Activated CD4-positive, alpha-beta T cell treated with anti-CD3 and anti-CD28 coated beads for 36 hours (primary cell): ENCODE results near the gene TWNK. TPM values are rescaled to one million over a fixed set of nuclear protein-coding genes. Genes with fewer than 3 reads are reported as not detected.
"Not testable (repeated sequence)": the region's sequence is repeated elsewhere in the genome, so short reads cannot be mapped to it uniquely, and the experiment has no call there.

Experiments used
- ATAC-seq: fragments of 200-7000 bp; cut with Tn5 transposase; one replicate; pipeline ENCODE4 v1.10.0; 2021; ENCODE audit warnings: mild to moderate bottlenecking, moderate library complexity
- CTCF ChIA-PET: fragments of 350-600 bp; sonication (Branson Sonifier 250); formaldehyde crosslinking; loops from one replicate; lab custom pipeline; 2021; ENCODE audit warnings: antibody characterized with exemption; lab: Charles Lee
- POLR2A ChIA-PET: fragments of 350-600 bp; sonication (Branson Sonifier 250); formaldehyde crosslinking; loops from one replicate; lab custom pipeline; 2021; ENCODE audit warnings: antibody characterized with exemption, inconsistent platforms; lab: Charles Lee
- DNase-seq: peaks from one replicate; pipeline ENCODE4 v3.0.0-alpha.2; 2020
- H3K27ac Mint-ChIP-seq: one replicate; pipeline ENCODE4 v1.8.0; 2021; ENCODE audit warnings: mixed read lengths
- H3K27me3 Mint-ChIP-seq: one replicate; pipeline ENCODE4 v1.8.0; 2021; ENCODE audit warnings: mixed read lengths
- H3K36me3 Mint-ChIP-seq: one replicate; pipeline ENCODE4 v1.8.0; 2021; ENCODE audit warnings: low read depth, mixed read lengths
- H3K4me1 Mint-ChIP-seq: one replicate; pipeline ENCODE4 v1.8.0; 2021; ENCODE audit warnings: mixed read lengths
- H3K4me3 Mint-ChIP-seq: one replicate; pipeline ENCODE4 v1.8.0; 2021; ENCODE audit warnings: mild to moderate bottlenecking, moderate library complexity, mixed read lengths
- H3K9me3 Mint-ChIP-seq: one replicate; pipeline ENCODE4 v1.8.0; 2021; ENCODE audit warnings: low read depth, mixed read lengths
- intact Hi-C, 2 experiments: fragments of 100-400 bp; cut with DNase I in 1 of 2; cut with micrococcal nuclease in 1 of 2; formaldehyde crosslinking; loops; one replicate each; pipeline versions ENCODE4 v1.14.2 to v1.15.1; 2022 to 2024; cut with DNase I, micrococcal nuclease
- total RNA-seq, 2 experiments: library from RNA; stranded (reverse); gene quantifications; one replicate each; pipeline ENCODE4 v1.2.3, GENCODE V29; 2021

Gene TWNK
- total RNA-seq, 2 experiments from 2014 or later: 13.8 to 17.9 TPM

GRCh38 chr10:101033276-101033675 lies 45.9 kb downstream of the TWNK start:
- Mint-ChIP-seq H3K36me3 (peaks cover 3% of the 10 kb centered on the region), H3K4me1 (peaks cover 22% of the 10 kb centered on the region), H3K27ac (no peak overlapping the region), H3K27me3 (no peaks in the 10 kb centered on the region), H3K9me3 (no peaks in the 10 kb centered on the region), H3K4me3 (peak overlapping the region; percentile 29)
- DNase-seq (no peak), ATAC-seq (no peak)
- POLR2A ChIA-PET: no interaction called here
- CTCF ChIA-PET: interaction anchor here (1.3 to 25.2 kb wide), 5 partner anchors 7 to 109 kb away, joined by 3 to 526 read pairs (median 29); partner anchors contain the start of gene KAZALD1
- intact Hi-C loops: loop anchor here in 1 of 2 experiments (5.0 kb wide), 2 partner anchors 661 to 784 kb away; partner anchors contain the start of gene OGA

- H3K4me3 Mint-ChIP-seq, H3K9me3 Mint-ChIP-seq, POLR2A ChIA-PET, H3K27ac Mint-ChIP-seq, H3K27me3 Mint-ChIP-seq, ATAC-seq, H3K36me3 Mint-ChIP-seq, DNase-seq: not testable (repeated sequence)
- CTCF ChIA-PET: interaction anchor here (0.5 to 25.2 kb wide), 6 partner anchors 9 to 1158 kb away, joined by 3 to 526 read pairs (median 3); partner anchors contain the start of gene KAZALD1
- intact Hi-C loops: loop anchor here in 1 of 2 experiments (5.0 kb wide), 2 partner anchors 662 to 783 kb away; partner anchors contain the start of gene OGA
- peaks cover 22% of the 10 kb centered on the region for H3K4me1 Mint-ChIP-seq
These were observed 47.1 kb downstream of the TWNK start for GRCh38 chr10:101034404-101034803.

GRCh38 chr10:101035314-101035713 lies 48.0 kb downstream of the TWNK start:
- POLR2A ChIA-PET: no interaction called here

GRCh38 chr10:101035916-101036702 lies 48.8 kb downstream of the TWNK start:
- CTCF ChIA-PET: interaction anchor here (1.0 to 25.2 kb wide), 4 partner anchors 17 to 29 kb away, joined by 3 to 526 read pairs (median 5); partner anchors contain the start of gene KAZALD1
- Mint-ChIP-seq H3K9me3 (no peaks in the 10 kb centered on the region), H3K27me3 (no peaks in the 10 kb centered on the region), H3K36me3 (peaks cover 3% of the 10 kb centered on the region), H3K4me1 (peaks cover 20% of the 10 kb centered on the region), H3K4me3 (no peak overlapping the region), H3K27ac (no peak overlapping the region)
- POLR2A ChIA-PET: no interaction called here
- no peak for DNase-seq
- intact Hi-C loops: no loop called here
- ATAC-seq: no peak

More at GRCh38 chr10:101035314-101035713, 48.0 kb downstream of the TWNK start:
- CTCF ChIA-PET: interaction anchor here (0.7 to 25.2 kb wide), 5 partner anchors 12 to 29 kb away, joined by 3 to 526 read pairs (median 4); partner anchors contain the start of gene KAZALD1
- H3K4me1 Mint-ChIP-seq: peaks cover 21% of the 10 kb centered on the region
- intact Hi-C loops: no loop called here
- H3K4me3 Mint-ChIP-seq: no peak overlapping the region
- peaks cover 3% of the 10 kb centered on the region for H3K36me3 Mint-ChIP-seq
- no peak for ATAC-seq
- no peaks in the 10 kb centered on the region for H3K27me3 Mint-ChIP-seq
- DNase-seq: no peak
- H3K9me3 Mint-ChIP-seq: no peaks in the 10 kb centered on the region
- no peak overlapping the region for H3K27ac Mint-ChIP-seq

DNA sequence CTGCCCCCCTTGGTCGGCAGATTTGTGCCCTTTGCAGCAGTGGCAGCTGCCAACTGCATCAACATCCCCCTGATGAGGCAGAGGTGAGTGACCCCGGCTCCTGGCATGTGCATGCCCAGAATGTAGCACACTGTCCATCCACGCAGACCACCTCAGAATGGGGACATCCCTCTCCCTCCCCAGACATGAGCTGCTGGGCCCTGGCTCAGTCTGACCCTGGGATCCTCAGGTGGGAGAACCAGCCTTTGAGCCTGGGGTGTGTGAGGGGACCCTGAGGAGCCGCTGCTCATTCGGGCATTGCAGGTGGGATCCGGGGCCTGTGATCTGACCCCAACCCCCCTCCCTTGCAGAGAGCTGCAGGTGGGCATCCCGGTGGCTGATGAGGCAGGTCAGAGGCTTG lies 49.4 kb downstream of the TWNK start:
- ChIA-PET CTCF (interaction anchor here (25.2 kb wide), 1 partner anchor 24 kb away, joined by 526 read pairs; the partner anchor contains the start of gene KAZALD1), POLR2A (no interaction called here)
- no peaks in the 10 kb centered on the region for H3K27me3 Mint-ChIP-seq
- DNase-seq: no peak
- no peak overlapping the region for H3K27ac Mint-ChIP-seq
- H3K4me3 Mint-ChIP-seq: no peak overlapping the region
- peaks cover 18% of the 10 kb centered on the region for H3K4me1 Mint-ChIP-seq
- intact Hi-C loops: no loop called here
- no peak for ATAC-seq
- H3K36me3 Mint-ChIP-seq: peaks cover 3% of the 10 kb centered on the region
- no peaks in the 10 kb centered on the region for H3K9me3 Mint-ChIP-seq

DNA sequence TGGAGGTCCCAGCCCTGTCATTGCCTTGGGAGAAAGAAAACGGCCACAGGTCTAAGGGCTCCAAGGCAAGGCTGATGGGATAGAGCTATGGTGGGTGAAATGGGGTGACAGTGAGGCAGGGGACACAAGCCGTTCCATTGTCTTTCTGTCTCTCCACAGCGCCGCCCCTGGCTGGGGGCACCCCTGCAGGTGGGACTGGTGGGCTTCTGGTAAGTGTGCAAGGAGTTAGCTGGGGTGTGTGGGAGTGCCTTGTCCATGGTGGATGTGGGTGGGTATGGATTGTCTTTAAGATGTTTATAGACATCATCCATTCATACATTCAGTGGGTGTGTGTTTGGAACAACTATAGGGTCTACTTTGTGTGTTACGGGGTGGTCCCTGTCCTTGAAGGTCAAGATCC lies 51.1 kb downstream of the TWNK start:
- DNase-seq: no peak
- CTCF ChIA-PET: interaction anchor here (0.6 to 25.2 kb wide), 3 partner anchors 22 to 212 kb away, joined by 3 to 526 read pairs (median 8); partner anchors contain the start of gene KAZALD1

DNA sequence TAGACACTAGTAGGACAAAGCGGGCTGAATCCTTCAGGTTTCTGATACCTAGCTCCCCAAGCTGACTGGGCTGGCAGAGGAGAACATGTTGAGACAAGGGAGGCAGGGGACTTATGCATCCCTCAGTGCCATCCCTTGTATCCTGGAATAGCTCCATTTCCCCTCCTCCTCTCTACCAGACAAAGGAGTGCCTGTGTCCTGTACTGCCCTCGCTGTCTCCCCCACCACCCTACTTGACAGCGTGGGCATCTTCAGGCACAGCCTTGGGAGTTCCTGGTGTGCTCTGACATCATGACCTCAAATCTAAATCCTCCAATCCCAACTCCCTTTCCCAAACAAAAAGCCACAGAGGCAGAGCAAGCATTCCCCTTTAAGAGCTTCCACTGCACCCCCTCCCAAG lies 52.7 kb downstream of the TWNK start:
- CTCF ChIA-PET: interaction anchor here (0.5 to 25.2 kb wide), 5 partner anchors 9 to 102 kb away, joined by 3 to 526 read pairs (median 8); partner anchors contain the start of genes KAZALD1, PDZD7 and SFXN3
- Mint-ChIP-seq H3K36me3 (peaks cover 3% of the 10 kb centered on the region), H3K9me3 (no peaks in the 10 kb centered on the region), H3K27ac (no peak overlapping the region), H3K4me3 (no peak overlapping the region), H3K4me1 (peaks cover 21% of the 10 kb centered on the region), H3K27me3 (no peaks in the 10 kb centered on the region)
- intact Hi-C loops: loop anchor here in 1 of 2 experiments (5.0 kb wide), 1 partner anchor 312 kb away; the partner anchor contains the start of gene BTRC
- ATAC-seq (no peak), DNase-seq (no peak)
- POLR2A ChIA-PET: no interaction called here

More for the DNA sequence above, 51.1 kb downstream of the TWNK start:
- ATAC-seq: no peak
- POLR2A ChIA-PET: no interaction called here
- Mint-ChIP-seq H3K4me1 (peaks cover 24% of the 10 kb centered on the region), H3K27ac (no peak overlapping the region), H3K36me3 (peaks cover 3% of the 10 kb centered on the region), H3K27me3 (no peaks in the 10 kb centered on the region), H3K4me3 (no peak overlapping the region), H3K9me3 (no peaks in the 10 kb centered on the region)
- intact Hi-C loops: no loop called here

DNA sequence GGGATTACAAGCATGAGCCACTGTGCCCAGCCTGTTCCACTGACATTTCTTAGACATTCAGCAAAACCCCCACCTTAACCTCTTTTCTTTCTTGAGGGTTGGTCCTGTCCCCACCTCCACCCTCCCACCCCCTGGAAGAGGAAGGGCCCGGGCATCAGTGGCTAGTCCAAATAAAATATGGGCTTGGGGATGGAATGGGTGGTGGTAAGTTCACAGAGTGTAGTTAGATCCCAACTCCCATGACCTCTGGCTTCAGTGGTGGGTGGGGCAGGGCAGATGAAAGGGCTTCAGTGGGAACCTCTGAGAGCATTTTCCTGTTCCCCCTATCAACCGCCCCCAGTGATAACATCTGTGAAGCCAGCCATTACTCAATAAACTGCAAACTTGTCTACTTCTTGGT lies 53.5 kb downstream of the TWNK start:
- Mint-ChIP-seq H3K4me3 (no peak overlapping the region), H3K4me1 (peaks cover 21% of the 10 kb centered on the region), H3K27me3 (no peaks in the 10 kb centered on the region), H3K9me3 (no peaks in the 10 kb centered on the region), H3K36me3 (no peaks in the 10 kb centered on the region), H3K27ac (no peak overlapping the region)
- ATAC-seq (no peak), DNase-seq (no peak)
- ChIA-PET CTCF (interaction anchor here (0.6 to 25.2 kb wide), 10 partner anchors 10 to 1388 kb away, joined by 3 to 526 read pairs (median 9); partner anchors contain the start of genes KAZALD1, PDZD7 and SFXN3), POLR2A (interaction anchor here (0.6 kb wide), 1 partner anchor 114 kb away, joined by 3 read pairs; no protein-coding TSS in a partner anchor)
- intact Hi-C loops: loop anchor here (1.0 to 5.0 kb wide), 3 partner anchors 27 to 311 kb away; partner anchors contain the start of gene BTRC (in 1 of the 2)

DNA sequence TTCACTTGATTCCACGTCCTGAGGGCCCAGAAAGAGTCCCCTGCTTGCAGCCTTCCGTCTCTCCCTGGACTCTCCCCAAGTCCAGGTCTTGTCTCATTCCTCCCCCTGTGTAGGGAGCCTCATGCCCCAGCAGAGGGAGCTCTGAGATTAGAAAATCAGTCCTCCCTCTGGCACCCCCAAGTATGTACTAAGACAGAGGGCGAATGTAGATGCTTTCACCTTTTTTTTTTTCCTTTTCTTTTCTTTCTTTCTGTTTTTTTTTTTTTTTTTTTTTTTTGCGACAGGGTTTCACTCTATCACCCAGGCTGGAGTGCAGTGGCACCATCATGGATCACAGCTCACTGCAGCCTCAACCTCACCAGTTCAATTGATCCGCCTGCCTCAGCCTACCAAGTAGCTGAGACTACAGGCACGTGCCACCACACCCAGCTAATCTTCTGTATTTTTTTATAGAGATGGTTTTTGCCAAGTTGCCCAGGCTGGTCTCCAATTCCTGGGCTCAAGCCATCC lies 54.0 kb downstream of the TWNK start:
- intact Hi-C loops: loop anchor here (1.0 to 5.0 kb wide), 3 partner anchors 27 to 311 kb away; partner anchors contain the start of gene BTRC (in 1 of the 2)
- ATAC-seq: peak; percentile 84
- no peak overlapping the region for H3K4me3 Mint-ChIP-seq

GRCh38 chr10:101042118-101042517 lies 54.8 kb downstream of the TWNK start:
- CTCF ChIA-PET: interaction anchor here (0.5 to 25.2 kb wide), 11 partner anchors 11 to 353 kb away, joined by 3 to 526 read pairs (median 18); partner anchors contain the start of genes KAZALD1, PDZD7 and SFXN3
- H3K27me3 Mint-ChIP-seq: peaks cover 8% of the 10 kb centered on the region
- H3K36me3 Mint-ChIP-seq: no peaks in the 10 kb centered on the region
- POLR2A ChIA-PET: interaction anchor here (1.4 kb wide), 1 partner anchor 18 kb away, joined by 6 read pairs; no protein-coding TSS in a partner anchor
- ATAC-seq: no peak
- no peaks in the 10 kb centered on the region for H3K9me3 Mint-ChIP-seq
- intact Hi-C loops: loop anchor here (1.0 to 5.0 kb wide), 7 partner anchors 10 to 310 kb away; partner anchors contain the start of genes BTRC (in 1 of the 2), LZTS2 (in 1 of the 2), MRPL43 (in 1 of the 2) and PDZD7 (in 1 of the 2)
- peaks cover 21% of the 10 kb centered on the region for H3K4me1 Mint-ChIP-seq
- peak overlapping the region; percentile 79 for H3K4me3 Mint-ChIP-seq
- DNase-seq: no peak
- peak overlapping the region; percentile 79 for H3K27ac Mint-ChIP-seq

More for the DNA sequence above, 54.0 kb downstream of the TWNK start:
- no peaks in the 10 kb centered on the region for H3K9me3 Mint-ChIP-seq
- POLR2A ChIA-PET: interaction anchor here (0.6 kb wide), 2 partner anchors 115 to 522 kb away, joined by 3 read pairs; no protein-coding TSS in a partner anchor
- no peak overlapping the region for H3K27ac Mint-ChIP-seq
- CTCF ChIA-PET: interaction anchor here (0.6 to 25.2 kb wide), 12 partner anchors 10 to 1388 kb away, joined by 3 to 526 read pairs (median 6); partner anchors contain the start of genes KAZALD1, PDZD7 and SFXN3
- H3K36me3 Mint-ChIP-seq: no peaks in the 10 kb centered on the region
- peaks cover 21% of the 10 kb centered on the region for H3K4me1 Mint-ChIP-seq
- peak; percentile 83 for DNase-seq
- H3K27me3 Mint-ChIP-seq: peaks cover 2% of the 10 kb centered on the region
